ENCODE data around the gene SPC25. TPM values are rescaled to one million over a fixed set of nuclear protein-coding genes. Genes with fewer than 3 reads are reported as not detected.

Gene SPC25
- total and polyA plus RNA-seq, 2 experiments from 2014 or later = 23.4 to 72.7 TPM

DNA sequence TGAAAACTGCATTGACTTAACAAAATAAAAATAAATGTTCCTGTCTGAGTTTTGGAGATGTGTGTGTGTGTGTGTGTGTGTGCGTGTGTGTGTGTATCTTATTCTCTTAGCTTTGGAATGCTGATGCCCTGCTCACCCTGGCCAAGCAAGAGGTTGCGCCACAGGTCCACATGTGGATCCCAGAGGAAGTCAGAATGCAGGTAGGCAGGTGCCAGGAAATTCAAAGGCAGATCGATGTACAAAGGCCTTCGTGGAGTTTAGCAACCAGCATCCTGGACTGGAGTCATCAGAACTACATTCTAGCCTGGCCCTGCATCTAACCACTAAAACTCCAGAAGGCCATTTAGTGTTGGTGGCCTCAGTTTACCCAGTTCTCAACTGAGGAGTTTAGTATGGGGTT, 23.3 kb upstream of the SPC25 start:
- H4K20me1 ChIP-seq (replicated peaks; ENCODE audit: insufficient read depth) = no peaks in the 10 kb centered on the region
- DNase-seq (ENCODE audit: low spot score) (no peak), ATAC-seq (no peak)
- Mint-ChIP-seq H3K36me3 (ENCODE audit: low read depth) (peaks cover 11% of the 10 kb centered on the region; the same call in 2 of the 3 replicates), H3K9me3 (peaks cover 11% of the 10 kb centered on the region; the same call in 2 of the 3 replicates), H3K27ac (no peak overlapping the region), H3K4me1 (peaks cover 47% of the 10 kb centered on the region), H3K27me3 (ENCODE audit: insufficient read depth, low read depth, poor library complexity) (peaks cover 15% of the 10 kb centered on the region), H3K4me3 (no peak overlapping the region)
- no peaks in the 10 kb centered on the region for H3K79me2 ChIP-seq (replicated peaks; ENCODE audit: insufficient read depth)
- H3F3A ChIP-seq (replicated peaks; ENCODE audit: low read depth) = 0 out of 2 replicates have a peak, but pooled peaks cover under 1% of the 10 kb centered on the region
- H3K27ac ChIP-seq (ENCODE audit: low read depth) = no peak overlapping the region
- peaks cover 8% of the 10 kb centered on the region; the same call in 1 of the 2 replicates for H3K27me3 ChIP-seq (ENCODE audit: insufficient read depth)
- 0 out of 2 replicates have a peak, but pooled peaks cover 4% of the 10 kb centered on the region for H3K9me2 ChIP-seq (ENCODE audit: insufficient read depth)
- peaks cover 52% of the 10 kb centered on the region for H3K4me1 ChIP-seq (ENCODE audit: insufficient read depth)
- TF ChIP-seq ZNF114 (CRISPR knock-in tag; IDR thresholded peaks at IDR 0.05) = no peak
- TF ChIP-seq CREB1 (CRISPR knock-in tag; IDR thresholded peaks at IDR 0.05; ENCODE audit: low read depth) = no peak
- TF ChIP-seq STAT1 (IDR thresholded peaks at IDR 0.05; ENCODE audit: unreplicated experiment) = no peak
- no peak for TF ChIP-seq POLR2AphosphoS5 (IDR thresholded peaks at IDR 0.05; ENCODE audit: low read depth)
- TF ChIP-seq, protein P1, sequence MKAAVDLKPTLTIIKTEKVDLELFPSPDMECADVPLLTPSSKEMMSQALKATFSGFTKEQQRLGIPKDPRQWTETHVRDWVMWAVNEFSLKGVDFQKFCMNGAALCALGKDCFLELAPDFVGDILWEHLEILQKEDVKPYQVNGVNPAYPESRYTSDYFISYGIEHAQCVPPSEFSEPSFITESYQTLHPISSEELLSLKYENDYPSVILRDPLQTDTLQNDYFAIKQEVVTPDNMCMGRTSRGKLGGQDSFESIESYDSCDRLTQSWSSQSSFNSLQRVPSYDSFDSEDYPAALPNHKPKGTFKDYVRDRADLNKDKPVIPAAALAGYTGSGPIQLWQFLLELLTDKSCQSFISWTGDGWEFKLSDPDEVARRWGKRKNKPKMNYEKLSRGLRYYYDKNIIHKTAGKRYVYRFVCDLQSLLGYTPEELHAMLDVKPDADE (IDR thresholded peaks at IDR 0.05) = no peak
- no peak for TF ChIP-seq ZNF331 (CRISPR knock-in tag; IDR thresholded peaks at IDR 0.05; ENCODE audit: low read depth)
- TF ChIP-seq EZH2phosphoT487 (IDR thresholded peaks at IDR 0.05; ENCODE audit: unreplicated experiment) = no peak
- TF ChIP-seq, protein P2, sequence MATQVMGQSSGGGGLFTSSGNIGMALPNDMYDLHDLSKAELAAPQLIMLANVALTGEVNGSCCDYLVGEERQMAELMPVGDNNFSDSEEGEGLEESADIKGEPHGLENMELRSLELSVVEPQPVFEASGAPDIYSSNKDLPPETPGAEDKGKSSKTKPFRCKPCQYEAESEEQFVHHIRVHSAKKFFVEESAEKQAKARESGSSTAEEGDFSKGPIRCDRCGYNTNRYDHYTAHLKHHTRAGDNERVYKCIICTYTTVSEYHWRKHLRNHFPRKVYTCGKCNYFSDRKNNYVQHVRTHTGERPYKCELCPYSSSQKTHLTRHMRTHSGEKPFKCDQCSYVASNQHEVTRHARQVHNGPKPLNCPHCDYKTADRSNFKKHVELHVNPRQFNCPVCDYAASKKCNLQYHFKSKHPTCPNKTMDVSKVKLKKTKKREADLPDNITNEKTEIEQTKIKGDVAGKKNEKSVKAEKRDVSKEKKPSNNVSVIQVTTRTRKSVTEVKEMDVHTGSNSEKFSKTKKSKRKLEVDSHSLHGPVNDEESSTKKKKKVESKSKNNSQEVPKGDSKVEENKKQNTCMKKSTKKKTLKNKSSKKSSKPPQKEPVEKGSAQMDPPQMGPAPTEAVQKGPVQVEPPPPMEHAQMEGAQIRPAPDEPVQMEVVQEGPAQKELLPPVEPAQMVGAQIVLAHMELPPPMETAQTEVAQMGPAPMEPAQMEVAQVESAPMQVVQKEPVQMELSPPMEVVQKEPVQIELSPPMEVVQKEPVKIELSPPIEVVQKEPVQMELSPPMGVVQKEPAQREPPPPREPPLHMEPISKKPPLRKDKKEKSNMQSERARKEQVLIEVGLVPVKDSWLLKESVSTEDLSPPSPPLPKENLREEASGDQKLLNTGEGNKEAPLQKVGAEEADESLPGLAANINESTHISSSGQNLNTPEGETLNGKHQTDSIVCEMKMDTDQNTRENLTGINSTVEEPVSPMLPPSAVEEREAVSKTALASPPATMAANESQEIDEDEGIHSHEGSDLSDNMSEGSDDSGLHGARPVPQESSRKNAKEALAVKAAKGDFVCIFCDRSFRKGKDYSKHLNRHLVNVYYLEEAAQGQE (IDR thresholded peaks at IDR 0.05; ENCODE audit: unreplicated experiment) = no peak
- TF ChIP-seq NANOG (IDR thresholded peaks at IDR 0.05; ENCODE audit: borderline replicate concordance) = no peak
- TF ChIP-seq, protein P3, sequence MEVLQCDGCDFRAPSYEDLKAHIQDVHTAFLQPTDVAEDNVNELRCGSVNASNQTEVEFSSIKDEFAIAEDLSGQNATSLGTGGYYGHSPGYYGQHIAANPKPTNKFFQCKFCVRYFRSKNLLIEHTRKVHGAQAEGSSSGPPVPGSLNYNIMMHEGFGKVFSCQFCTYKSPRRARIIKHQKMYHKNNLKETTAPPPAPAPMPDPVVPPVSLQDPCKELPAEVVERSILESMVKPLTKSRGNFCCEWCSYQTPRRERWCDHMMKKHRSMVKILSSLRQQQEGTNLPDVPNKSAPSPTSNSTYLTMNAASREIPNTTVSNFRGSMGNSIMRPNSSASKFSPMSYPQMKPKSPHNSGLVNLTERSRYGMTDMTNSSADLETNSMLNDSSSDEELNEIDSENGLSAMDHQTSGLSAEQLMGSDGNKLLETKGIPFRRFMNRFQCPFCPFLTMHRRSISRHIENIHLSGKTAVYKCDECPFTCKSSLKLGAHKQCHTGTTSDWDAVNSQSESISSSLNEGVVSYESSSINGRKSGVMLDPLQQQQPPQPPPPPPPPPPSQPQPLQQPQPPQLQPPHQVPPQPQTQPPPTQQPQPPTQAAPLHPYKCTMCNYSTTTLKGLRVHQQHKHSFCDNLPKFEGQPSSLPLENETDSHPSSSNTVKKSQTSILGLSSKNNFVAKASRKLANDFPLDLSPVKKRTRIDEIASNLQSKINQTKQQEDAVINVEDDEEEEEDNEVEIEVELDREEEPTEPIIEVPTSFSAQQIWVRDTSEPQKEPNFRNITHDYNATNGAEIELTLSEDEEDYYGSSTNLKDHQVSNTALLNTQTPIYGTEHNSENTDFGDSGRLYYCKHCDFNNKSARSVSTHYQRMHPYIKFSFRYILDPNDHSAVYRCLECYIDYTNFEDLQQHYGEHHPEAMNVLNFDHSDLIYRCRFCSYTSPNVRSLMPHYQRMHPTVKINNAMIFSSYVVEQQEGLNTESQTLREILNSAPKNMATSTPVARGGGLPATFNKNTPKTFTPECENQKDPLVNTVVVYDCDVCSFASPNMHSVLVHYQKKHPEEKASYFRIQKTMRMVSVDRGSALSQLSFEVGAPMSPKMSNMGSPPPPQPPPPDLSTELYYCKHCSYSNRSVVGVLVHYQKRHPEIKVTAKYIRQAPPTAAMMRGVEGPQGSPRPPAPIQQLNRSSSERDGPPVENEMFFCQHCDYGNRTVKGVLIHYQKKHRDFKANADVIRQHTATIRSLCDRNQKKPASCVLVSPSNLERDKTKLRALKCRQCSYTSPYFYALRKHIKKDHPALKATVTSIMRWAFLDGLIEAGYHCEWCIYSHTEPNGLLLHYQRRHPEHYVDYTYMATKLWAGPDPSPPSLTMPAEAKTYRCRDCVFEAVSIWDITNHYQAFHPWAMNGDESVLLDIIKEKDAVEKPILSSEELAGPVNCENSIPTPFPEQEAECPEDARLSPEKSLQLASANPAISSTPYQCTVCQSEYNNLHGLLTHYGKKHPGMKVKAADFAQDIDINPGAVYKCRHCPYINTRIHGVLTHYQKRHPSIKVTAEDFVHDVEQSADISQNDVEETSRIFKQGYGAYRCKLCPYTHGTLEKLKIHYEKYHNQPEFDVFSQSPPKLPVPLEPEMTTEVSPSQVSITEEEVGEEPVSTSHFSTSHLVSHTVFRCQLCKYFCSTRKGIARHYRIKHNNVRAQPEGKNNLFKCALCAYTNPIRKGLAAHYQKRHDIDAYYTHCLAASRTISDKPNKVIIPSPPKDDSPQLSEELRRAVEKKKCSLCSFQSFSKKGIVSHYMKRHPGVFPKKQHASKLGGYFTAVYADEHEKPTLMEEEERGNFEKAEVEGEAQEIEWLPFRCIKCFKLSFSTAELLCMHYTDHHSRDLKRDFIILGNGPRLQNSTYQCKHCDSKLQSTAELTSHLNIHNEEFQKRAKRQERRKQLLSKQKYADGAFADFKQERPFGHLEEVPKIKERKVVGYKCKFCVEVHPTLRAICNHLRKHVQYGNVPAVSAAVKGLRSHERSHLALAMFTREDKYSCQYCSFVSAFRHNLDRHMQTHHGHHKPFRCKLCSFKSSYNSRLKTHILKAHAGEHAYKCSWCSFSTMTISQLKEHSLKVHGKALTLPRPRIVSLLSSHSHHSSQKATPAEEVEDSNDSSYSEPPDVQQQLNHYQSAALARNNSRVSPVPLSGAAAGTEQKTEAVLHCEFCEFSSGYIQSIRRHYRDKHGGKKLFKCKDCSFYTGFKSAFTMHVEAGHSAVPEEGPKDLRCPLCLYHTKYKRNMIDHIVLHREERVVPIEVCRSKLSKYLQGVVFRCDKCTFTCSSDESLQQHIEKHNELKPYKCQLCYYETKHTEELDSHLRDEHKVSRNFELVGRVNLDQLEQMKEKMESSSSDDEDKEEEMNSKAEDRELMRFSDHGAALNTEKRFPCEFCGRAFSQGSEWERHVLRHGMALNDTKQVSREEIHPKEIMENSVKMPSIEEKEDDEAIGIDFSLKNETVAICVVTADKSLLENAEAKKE (CRISPR knock-in tag; IDR thresholded peaks at IDR 0.05) = no peak
- TF ChIP-seq, protein P4, sequence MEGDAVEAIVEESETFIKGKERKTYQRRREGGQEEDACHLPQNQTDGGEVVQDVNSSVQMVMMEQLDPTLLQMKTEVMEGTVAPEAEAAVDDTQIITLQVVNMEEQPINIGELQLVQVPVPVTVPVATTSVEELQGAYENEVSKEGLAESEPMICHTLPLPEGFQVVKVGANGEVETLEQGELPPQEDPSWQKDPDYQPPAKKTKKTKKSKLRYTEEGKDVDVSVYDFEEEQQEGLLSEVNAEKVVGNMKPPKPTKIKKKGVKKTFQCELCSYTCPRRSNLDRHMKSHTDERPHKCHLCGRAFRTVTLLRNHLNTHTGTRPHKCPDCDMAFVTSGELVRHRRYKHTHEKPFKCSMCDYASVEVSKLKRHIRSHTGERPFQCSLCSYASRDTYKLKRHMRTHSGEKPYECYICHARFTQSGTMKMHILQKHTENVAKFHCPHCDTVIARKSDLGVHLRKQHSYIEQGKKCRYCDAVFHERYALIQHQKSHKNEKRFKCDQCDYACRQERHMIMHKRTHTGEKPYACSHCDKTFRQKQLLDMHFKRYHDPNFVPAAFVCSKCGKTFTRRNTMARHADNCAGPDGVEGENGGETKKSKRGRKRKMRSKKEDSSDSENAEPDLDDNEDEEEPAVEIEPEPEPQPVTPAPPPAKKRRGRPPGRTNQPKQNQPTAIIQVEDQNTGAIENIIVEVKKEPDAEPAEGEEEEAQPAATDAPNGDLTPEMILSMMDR (conservative IDR thresholded peaks at IDR 0.05; ENCODE audit: low read depth in 2 of 2) = no peak
- no peak for TF ChIP-seq EZH2 (IDR thresholded peaks at IDR 0.05; ENCODE audit: low read depth, unreplicated experiment)
- TF ChIP-seq JUNB (IDR thresholded peaks at IDR 0.05; ENCODE audit: unreplicated experiment) = no peak
- peaks cover 9% of the 10 kb centered on the region; the same call in 1 of the 2 replicates for H3K36me3 ChIP-seq (ENCODE audit: insufficient read depth)
- H3K4me3 ChIP-seq = no peak overlapping the region
- peak overlapping the region; percentile 68 for H3K4me2 ChIP-seq
- no peak overlapping the region for H2AFZ ChIP-seq
